ENCODE data around the gene COX5A. TPM values are rescaled to one million over a fixed set of nuclear protein-coding genes. Genes with fewer than 3 reads are reported as not detected.

Gene COX5A
- total RNA-seq, 1 donor from 2014 or later, result 138 TPM

DNA sequence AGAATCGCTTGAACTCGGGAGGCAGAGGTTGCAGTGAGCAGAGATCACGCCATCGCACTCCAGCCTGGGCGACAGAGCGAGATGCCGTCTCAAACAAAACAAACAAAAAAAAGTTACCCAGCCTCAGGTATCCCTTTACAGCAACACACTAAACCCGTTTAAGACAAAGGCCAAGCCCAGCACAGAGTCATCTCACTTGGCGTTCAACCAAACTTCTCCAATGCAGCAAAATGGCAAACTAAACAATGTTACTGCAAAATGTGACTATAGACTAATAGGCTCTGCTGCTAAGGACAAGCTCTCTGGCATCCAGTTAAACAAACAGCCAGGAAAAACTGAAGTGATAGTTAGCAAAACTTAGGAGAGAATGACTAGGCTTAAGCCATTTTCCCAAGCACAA lies 24.8 kb downstream of the COX5A start:
- H3K27ac ChIP-seq, result no peak overlapping the region
- DNase-seq (no peak), ATAC-seq (no peak)
- no peaks in the 10 kb centered on the region for H3K4me1 ChIP-seq
- H3K9me3 ChIP-seq, result no peaks in the 10 kb centered on the region
- no peak overlapping the region for H3K4me3 ChIP-seq
- TF ChIP-seq CTCF (IDR thresholded peaks at IDR 0.05), result no peak
- intact Hi-C loops (cut with DNase I), result no loop called here
- no peaks in the 10 kb centered on the region for H3K27me3 ChIP-seq
- peaks cover 45% of the 10 kb centered on the region for H3K36me3 ChIP-seq

DNA sequence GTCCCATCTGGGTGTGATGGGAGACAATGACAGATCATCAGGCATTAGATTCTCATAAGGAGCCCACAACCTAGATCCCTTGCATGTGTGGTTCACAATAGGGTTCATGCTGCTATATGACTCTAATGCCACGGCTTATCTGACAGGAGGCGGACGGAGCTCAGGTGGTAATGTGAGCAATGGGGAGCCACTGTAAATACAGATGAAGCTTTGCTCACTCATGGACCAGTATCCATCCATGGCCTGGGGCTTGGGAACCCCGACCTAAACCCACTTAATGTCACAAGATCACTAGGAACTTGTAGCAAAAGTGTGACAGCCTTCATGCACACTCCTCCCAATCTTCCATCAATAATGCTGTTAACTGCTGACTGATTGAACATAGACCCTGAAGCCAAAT lies 29.2 kb downstream of the COX5A start:
- H3K4me1 ChIP-seq, result peaks cover 15% of the 10 kb centered on the region
- intact Hi-C loops (cut with DNase I), result no loop called here
- no peaks in the 10 kb centered on the region for H3K27me3 ChIP-seq
- H3K4me3 ChIP-seq, result no peak overlapping the region
- DNase-seq (peak; percentile 33), ATAC-seq (no peak)
- H3K36me3 ChIP-seq, result peaks cover 23% of the 10 kb centered on the region
- H3K9me3 ChIP-seq, result no peaks in the 10 kb centered on the region
- H3K27ac ChIP-seq, result no peak overlapping the region
- TF ChIP-seq CTCF (IDR thresholded peaks at IDR 0.05), result no peak

DNA sequence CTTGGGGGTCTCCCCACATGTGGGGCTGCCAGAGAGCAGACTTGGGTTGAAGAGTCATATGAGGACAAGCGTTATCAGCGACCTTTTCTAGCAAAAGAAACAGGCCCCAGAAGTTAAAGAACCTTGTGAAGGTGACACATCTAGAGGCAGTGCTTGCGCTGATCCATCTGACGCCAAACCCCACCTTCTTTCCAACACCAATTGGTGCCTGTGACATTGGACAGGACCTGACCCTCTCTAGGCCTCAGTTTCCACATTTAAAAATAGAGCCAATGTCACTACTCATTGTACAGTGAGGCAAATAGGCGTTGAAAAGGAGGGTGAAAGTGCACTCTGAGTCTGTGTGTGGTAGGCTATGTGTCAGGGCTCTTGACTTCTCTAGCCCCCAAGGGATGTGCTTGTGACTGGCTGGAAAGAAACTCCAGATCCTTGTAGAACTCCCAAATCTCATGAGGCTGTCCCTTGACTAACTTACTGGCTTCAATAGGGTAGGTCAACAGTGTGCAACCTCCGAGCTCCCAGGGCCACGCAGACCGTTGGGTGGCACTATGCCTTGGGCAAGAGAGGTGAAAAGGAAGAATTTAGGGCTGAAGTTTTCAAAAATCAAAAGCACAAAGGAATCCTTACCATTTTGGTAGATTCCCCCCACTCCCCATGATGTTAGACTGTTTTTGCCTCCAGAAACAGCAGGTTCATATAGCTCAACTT lies 30.6 kb downstream of the COX5A start:
- no peak for TF ChIP-seq CTCF (IDR thresholded peaks at IDR 0.05)
- intact Hi-C loops (cut with DNase I), result no loop called here
- H3K4me1 ChIP-seq, result peaks cover 15% of the 10 kb centered on the region
- H3K36me3 ChIP-seq, result peaks cover 27% of the 10 kb centered on the region
- H3K27me3 ChIP-seq, result no peaks in the 10 kb centered on the region
- ATAC-seq (peak; percentile 4), DNase-seq (no peak)
- peak overlapping the region; percentile 94 for H3K27ac ChIP-seq
- peak overlapping the region; percentile 91 for H3K4me3 ChIP-seq
- no peaks in the 10 kb centered on the region for H3K9me3 ChIP-seq

DNA sequence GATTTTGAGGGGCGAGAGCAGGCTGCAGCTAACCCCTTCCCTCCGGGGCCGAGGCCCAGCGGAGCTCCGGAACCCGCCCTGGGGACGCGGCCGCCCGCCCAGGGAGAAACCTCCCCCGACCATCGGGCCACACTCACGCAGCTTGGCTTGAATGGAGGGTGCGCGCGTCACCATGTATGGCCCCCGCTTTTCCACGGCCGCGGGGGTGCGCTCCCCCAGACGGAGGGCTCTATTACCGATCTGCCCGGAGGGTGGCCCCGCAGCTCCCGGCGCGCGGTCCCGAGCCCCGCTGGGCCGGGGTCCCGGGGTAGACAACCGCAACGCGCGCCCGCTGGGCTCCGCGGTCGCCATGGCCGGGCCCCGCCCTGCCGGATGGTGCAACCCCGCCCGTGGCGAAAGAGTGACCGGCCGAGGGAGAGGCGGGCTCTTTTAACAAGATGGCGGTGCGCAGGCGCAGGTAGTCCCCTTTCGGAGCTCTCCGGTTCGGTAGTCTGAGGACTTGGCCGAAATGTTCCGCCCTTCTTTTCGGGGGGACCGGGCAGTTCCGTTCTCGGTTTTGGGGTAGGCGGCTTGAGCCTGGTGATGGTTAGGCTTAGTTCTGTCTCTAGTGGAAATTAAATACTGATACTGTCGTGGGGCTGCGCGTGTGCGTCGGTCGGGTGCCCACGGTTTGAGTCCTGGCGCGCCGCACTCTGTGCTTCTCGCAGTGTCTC lies 31.3 kb downstream of the COX5A start, which contains the start of gene FAM219B:
Gene FAM219B (minus strand): TSS at position 402 of the 713 bp plus-strand sequence. CDS start 51 bp downstream, at position 351.
- no peak for TF ChIP-seq CTCF (IDR thresholded peaks at IDR 0.05)
- ATAC-seq (peak; percentile 97), DNase-seq (peak; percentile 98)
- no peaks in the 10 kb centered on the region for H3K9me3 ChIP-seq
- H3K4me1 ChIP-seq, result peaks cover 19% of the 10 kb centered on the region
- intact Hi-C loops (cut with DNase I), result no loop called here
- no peaks in the 10 kb centered on the region for H3K27me3 ChIP-seq
- H3K27ac ChIP-seq, result peak within 1 kb of the TSS; percentile 94
- H3K4me3 ChIP-seq, result peak within 1 kb of the TSS; percentile 91
- H3K36me3 ChIP-seq, result peaks cover 34% of the 10 kb centered on the region

DNA sequence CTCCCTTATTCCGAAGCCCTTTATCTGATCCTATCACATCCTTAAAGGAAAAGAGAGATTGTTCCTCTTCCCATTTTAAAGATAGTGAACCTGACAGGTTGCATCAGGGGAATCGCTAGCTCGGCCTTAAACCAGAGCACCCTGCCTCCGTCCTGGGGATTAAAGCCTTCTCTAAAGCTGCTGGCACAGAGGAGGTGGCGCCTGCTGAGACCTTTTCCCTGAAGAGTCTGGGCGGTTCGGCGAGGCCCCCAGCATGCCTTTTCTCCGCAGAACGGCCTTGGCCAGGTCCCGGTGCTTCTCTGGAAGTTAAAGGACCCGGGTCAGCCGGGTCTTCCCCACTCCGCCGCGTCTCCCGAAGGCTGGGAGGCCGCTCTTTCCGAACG lies 31.8 kb downstream of the COX5A start:
- H3K9me3 ChIP-seq, result no peaks in the 10 kb centered on the region
- ATAC-seq (peak; percentile 46), DNase-seq (no peak)
- no peak for TF ChIP-seq CTCF (IDR thresholded peaks at IDR 0.05)
- H3K27ac ChIP-seq, result peak overlapping the region; percentile 94
- peak overlapping the region; percentile 91 for H3K4me3 ChIP-seq
- peaks cover 39% of the 10 kb centered on the region for H3K36me3 ChIP-seq
- H3K4me1 ChIP-seq, result peaks cover 24% of the 10 kb centered on the region
- intact Hi-C loops (cut with DNase I), result no loop called here
- no peaks in the 10 kb centered on the region for H3K27me3 ChIP-seq
